ENCODE data around the gene HOGA1.

GRCh38 chr10:97589479-97589878 is 5.3 kb downstream of the HOGA1 start, which contains the start of gene C10orf62:
- TF ChIP-seq, protein P1, sequence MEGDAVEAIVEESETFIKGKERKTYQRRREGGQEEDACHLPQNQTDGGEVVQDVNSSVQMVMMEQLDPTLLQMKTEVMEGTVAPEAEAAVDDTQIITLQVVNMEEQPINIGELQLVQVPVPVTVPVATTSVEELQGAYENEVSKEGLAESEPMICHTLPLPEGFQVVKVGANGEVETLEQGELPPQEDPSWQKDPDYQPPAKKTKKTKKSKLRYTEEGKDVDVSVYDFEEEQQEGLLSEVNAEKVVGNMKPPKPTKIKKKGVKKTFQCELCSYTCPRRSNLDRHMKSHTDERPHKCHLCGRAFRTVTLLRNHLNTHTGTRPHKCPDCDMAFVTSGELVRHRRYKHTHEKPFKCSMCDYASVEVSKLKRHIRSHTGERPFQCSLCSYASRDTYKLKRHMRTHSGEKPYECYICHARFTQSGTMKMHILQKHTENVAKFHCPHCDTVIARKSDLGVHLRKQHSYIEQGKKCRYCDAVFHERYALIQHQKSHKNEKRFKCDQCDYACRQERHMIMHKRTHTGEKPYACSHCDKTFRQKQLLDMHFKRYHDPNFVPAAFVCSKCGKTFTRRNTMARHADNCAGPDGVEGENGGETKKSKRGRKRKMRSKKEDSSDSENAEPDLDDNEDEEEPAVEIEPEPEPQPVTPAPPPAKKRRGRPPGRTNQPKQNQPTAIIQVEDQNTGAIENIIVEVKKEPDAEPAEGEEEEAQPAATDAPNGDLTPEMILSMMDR (conservative IDR thresholded peaks at IDR 0.05; ENCODE audit: low read depth in 2 of 2), result no peak
- no peak for TF ChIP-seq JUNB (IDR thresholded peaks at IDR 0.05; ENCODE audit: unreplicated experiment)
- TF ChIP-seq EZH2 (IDR thresholded peaks at IDR 0.05; ENCODE audit: low read depth, unreplicated experiment), result no peak
- no peak for TF ChIP-seq REST (IDR thresholded peaks at IDR 0.05; ENCODE audit: unreplicated experiment)
- TF ChIP-seq CREB1 (CRISPR knock-in tag; IDR thresholded peaks at IDR 0.05; ENCODE audit: low read depth), result no peak
- no peak for TF ChIP-seq POLR2AphosphoS5 (IDR thresholded peaks at IDR 0.05; ENCODE audit: low read depth)
- no peak for TF ChIP-seq EZH2phosphoT487 (IDR thresholded peaks at IDR 0.05; ENCODE audit: unreplicated experiment)

Data from GM23338 (cell line).